ENCODE results near the gene PLEKHN1.

DNA sequence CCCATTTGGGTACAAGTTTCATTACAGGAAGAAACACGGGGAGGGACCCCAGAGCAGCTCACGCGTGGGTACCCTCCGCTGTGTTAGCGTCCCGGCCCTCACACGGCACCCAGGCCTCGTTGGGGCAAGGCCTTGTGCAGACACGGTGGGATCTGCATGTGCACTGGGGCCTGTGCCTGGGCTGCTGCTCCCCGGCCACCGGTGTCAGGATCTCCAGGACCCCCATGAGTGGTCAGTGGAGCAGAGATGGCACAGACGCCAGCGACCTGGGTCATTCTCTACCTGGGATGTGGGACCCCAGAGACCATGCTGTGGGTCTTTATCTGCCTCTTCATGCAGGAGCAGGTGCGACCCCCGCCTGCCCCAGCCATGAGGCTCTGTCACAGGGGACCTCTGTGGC, 47.9 kb upstream of the PLEKHN1 start:
- TF ChIP-seq, protein P1, sequence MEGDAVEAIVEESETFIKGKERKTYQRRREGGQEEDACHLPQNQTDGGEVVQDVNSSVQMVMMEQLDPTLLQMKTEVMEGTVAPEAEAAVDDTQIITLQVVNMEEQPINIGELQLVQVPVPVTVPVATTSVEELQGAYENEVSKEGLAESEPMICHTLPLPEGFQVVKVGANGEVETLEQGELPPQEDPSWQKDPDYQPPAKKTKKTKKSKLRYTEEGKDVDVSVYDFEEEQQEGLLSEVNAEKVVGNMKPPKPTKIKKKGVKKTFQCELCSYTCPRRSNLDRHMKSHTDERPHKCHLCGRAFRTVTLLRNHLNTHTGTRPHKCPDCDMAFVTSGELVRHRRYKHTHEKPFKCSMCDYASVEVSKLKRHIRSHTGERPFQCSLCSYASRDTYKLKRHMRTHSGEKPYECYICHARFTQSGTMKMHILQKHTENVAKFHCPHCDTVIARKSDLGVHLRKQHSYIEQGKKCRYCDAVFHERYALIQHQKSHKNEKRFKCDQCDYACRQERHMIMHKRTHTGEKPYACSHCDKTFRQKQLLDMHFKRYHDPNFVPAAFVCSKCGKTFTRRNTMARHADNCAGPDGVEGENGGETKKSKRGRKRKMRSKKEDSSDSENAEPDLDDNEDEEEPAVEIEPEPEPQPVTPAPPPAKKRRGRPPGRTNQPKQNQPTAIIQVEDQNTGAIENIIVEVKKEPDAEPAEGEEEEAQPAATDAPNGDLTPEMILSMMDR (IDR thresholded peaks at IDR 0.05), result no peak
- TF ChIP-seq POLR2AphosphoS5 (IDR thresholded peaks at IDR 0.05) (no peak), POLR2A (IDR thresholded peaks at IDR 0.05) (no peak)
